CD4-positive, alpha-beta T cell treated with Interleukin-6 for 4 hours (primary cell): ENCODE measurements around the gene NELL2.

Experiments used
- DNase-seq: peaks from one replicate; pipeline ENCODE4 v3.0.0-alpha.2; 2020; ENCODE audit warnings: mixed read lengths

NELL2 gene

DNA sequence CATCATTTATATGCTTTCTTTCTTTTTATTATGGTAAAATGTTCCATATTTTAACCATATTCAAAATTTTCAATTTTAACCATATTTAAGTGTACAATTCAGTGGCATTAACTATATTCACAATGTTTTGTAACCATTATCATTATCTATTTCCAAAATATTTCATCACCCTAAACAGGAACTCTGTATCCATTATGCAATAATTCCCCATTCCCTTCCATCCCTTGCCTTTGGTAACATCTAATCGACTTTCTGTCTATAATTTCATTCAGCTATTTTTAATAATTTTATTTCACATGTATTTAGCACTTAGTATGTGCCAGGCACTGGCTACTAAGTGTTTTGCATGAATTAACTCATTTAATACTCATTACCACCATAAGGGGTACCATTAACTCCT lies 287.5 kb downstream of the NELL2 start:
- DNase-seq, result no peak

- no peak for DNase-seq
These were observed 291.5 kb downstream of the NELL2 start for GRCh38 chr12:44584625-44585024.

DNA sequence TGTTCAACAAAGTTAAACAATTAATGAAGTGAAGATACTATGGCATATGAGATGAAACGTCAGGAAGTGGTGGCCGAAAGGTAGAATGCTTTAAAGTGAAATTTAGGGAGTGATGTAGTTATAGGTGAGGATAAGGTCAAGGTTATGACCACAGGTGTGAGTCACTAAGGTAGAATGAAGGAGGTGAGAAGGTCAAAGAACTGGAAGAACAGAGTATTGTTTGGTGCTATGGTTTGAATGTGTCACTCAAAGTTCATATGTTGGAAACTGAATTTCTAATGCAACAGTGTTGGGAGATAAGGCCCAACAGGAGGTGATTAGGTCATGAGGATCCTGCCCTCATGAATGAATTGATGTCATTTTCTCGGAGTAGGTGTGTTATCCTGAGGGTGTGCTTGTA lies 293.6 kb downstream of the NELL2 start:
- no peak for DNase-seq

DNA sequence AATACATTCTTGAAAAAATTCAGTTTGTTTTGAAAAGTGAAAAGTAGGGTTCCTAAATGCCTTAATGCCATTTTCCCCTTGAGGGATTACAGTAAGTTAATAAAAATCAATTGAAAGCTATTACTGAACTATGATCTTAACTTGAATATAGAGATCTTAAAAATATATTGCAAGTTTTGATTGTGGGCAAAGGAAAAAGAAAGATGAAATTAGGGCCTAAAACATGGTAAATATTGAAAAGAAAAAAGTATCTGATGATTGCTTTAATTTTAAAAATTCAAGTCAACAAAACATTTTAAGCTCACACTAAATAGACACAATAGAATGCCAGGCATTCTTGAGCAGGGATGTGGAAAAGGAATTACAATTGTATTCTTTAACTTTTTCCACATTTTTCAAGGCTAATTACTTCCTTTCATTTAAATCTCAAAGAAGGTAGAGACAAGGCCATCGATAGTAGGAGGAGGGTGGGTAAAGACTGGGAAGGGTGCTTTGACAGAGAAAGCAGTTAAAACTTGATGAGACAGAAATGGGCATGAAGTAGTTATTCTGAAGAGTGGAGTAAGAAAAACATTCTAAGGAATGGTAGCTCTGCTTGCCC lies 294.4 kb downstream of the NELL2 start:
- no peak for DNase-seq

DNA sequence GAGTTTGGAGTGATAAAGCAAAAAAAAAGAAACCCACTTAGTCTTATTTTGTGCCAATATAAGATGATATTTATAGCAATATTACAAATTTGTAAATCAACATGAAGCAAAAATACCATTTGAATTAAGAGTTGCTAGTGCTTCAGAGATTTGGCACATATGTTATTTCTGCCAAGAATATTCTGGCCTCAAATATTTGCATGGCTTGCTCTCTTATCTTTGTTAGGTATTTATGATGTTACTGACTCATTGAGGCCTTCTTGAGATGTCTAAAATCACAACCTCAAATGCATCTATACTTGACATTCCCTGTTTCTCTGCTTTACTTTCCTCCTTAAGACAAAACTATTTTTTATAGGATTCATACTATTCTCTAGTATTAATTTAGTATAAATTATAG lies 301.5 kb downstream of the NELL2 start:
- DNase-seq, result no peak

- no peak for DNase-seq
These were observed 302.4 kb downstream of the NELL2 start for GRCh38 chr12:44573723-44574122.

GRCh38 chr12:44571006-44571550 lies 305.0 kb downstream of the NELL2 start:
- DNase-seq, result no peak

GRCh38 chr12:44570036-44570583 lies 306.0 kb downstream of the NELL2 start:
- no peak for DNase-seq

DNA sequence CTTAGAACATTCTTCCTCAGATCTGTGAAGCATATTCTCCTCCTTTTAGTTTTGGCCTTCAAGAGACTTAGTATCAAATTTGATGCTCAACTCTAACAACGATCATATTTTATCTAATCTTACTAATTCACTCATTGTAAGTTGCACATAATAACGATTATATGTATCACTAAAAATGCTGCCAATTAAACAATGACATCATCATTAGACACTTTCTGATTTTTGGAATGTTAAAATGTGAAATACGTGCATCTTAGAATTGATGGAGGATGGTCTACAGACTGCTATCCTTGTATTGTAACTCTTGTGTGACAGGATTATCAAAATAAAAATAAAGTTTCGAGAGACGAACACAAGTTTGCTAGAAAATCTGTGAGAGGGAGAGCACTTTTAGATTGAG lies 311.0 kb downstream of the NELL2 start:
- no peak for DNase-seq

GRCh38 chr12:44563486-44563885 lies 312.6 kb downstream of the NELL2 start:
- DNase-seq, result no peak

GRCh38 chr12:44558340-44559100 lies 317.6 kb downstream of the NELL2 start:
- DNase-seq, result no peak

DNA sequence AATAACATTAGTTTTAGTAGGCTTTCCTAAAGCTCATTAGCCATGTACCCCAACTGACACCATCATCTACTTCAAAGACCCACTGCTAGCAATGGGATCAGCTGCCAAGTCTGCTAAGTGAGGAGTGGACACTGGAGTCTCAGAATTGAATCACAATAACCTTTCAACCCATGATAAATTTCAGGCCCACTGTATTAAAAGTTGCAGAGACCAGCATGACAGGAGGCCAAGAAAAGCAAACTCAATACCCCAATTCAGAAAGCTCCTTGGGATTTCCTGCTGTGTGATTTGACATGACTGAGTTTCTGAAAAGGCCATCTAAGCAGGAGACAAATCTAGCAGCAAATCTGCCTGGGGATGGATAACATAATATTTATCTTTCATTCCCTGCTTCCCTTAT lies 320.7 kb downstream of the NELL2 start:
- no peak for DNase-seq

- DNase-seq, result no peak
These were observed 324.5 kb downstream of the NELL2 start for GRCh38 chr12:44551631-44552030.

DNA sequence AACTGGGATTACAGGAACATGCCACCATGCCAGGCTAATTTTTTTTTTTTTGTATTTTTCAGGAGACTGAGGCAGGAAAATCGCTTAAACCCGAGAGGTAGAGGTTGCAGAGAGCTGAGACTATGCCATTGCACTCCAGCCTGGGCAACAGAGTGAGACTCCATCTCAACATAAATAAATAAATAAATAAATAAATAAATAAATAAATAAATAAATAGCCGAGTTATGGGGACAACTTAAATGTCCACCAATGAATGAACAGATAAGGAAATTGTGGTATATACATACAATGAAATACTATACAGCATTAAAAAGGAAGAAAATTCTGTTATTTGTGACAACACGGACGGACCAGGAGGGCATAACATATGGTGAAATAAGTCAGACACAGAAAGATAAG lies 325.7 kb downstream of the NELL2 start:
- DNase-seq, result no peak

GRCh38 chr12:44546060-44546459 lies 330.1 kb downstream of the NELL2 start:
- DNase-seq, result no peak

GRCh38 chr12:44544018-44544417 lies 332.1 kb downstream of the NELL2 start:
- DNase-seq, result no peak

- DNase-seq, result no peak
These were observed 333.4 kb downstream of the NELL2 start for GRCh38 chr12:44542716-44543115.

- DNase-seq, result no peak
These were observed 338.8 kb downstream of the NELL2 start for GRCh38 chr12:44537354-44537753.

DNA sequence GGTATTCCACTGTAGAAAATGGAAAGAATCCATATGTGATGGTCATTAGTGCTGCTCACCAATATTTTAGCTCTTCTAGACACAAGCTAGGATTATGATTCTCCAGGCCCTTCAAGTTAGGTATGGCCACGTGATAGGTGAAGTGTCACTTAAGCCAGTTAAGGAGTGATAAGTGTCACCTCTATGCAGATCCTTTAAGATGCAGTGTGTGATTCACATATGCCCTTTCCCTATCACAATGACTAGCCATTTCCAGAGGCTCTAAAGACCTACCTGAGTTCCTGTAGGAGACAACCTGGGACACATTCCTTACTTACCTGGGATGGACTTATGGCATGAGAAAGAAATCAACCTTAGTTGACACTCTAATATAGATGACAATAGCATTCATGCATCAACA lies 343.2 kb downstream of the NELL2 start:
- DNase-seq, result no peak

GRCh38 chr12:44531320-44531971 lies 344.7 kb downstream of the NELL2 start:
- no peak for DNase-seq

GRCh38 chr12:44526655-44527182 lies 349.4 kb downstream of the NELL2 start:
- no peak for DNase-seq

DNA sequence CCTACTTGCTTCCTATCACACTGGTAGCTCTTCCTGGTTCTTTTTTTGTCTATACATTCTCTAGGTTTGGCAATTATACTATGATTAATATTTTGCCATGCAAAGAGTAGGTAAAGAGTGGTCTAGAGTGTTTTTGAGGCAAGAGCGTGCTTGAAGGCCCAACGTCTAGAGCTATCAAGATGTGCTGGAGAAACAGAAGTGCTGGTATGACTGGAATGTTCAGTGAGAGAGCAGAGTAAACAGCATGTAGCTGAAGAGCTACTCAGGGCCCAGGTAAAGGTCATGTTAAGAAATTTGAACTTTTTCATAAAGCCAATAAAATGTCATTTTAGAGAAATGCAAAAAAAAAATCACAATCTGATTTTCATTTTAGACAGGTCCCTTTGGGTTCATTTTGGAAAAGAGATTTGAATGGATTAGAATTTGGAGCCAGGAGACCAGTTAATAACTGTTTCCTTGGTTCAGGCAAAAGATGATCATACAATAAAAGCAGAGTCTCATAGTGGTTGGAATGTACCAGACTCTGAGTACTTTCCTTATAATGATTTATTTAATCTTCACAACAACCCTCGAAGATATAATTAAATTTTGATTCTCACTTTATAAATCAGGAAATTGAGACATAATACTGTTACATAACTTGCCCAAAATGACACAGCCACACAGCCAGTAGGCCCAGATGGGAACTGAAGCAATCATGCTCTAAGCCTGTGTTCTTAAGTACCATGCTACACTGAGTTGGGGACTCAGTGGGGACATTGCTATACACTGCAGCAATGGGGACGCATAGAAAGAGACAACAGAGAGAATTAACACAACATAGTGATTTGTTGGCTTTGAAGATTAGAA lies 350.1 kb downstream of the NELL2 start:
- no peak for DNase-seq
